Mesendoderm (in vitro differentiated cells): ENCODE results near the gene KLHDC3.
"Not testable (repeated sequence)": the region's sequence is repeated elsewhere in the genome, so short reads cannot be mapped to it uniquely, and the experiment has no call there.

Experiments
- DNase-seq: peaks from one replicate; pipeline ENCODE4 v3.0.0; 2013
- H2AK5ac ChIP-seq: 2 replicates; pipeline ENCODE4 v1.6.1; 2013; ENCODE audit warnings: low read length, inconsistent platforms
- H2BK120ac ChIP-seq: 2 replicates; pipeline ENCODE4 v1.6.1; 2013; ENCODE audit warnings: low read depth, mild to moderate bottlenecking, low read length, moderate library complexity, mixed read lengths
- H2BK15ac ChIP-seq: replicated peaks from 2 replicates; pipeline ENCODE4 v1.6.1; 2013; ENCODE audit warnings: low read depth, mild to moderate bottlenecking, moderate library complexity
- H2BK5ac ChIP-seq: 2 replicates; pipeline ENCODE4 v1.6.1; 2013; ENCODE audit warnings: low read length, inconsistent platforms
- H3K18ac ChIP-seq: 2 replicates; pipeline ENCODE4 v1.6.1; 2013; ENCODE audit warnings: mild to moderate bottlenecking, low read length, mixed read lengths
- H3K23ac ChIP-seq: one replicate; pipeline ENCODE4 v1.6.1; 2013; ENCODE audit warnings: low read length
- H3K27ac ChIP-seq: 2 replicates; pipeline ENCODE4 v1.5.1; 2013; ENCODE audit warnings: low read depth, mild to moderate bottlenecking, inconsistent platforms, low read length, moderate library complexity
- H3K27me3 ChIP-seq: 2 replicates; pipeline ENCODE4 v1.6.1; 2013; ENCODE audit warnings: low read length, control low read depth, mild to moderate bottlenecking, inconsistent platforms; ENCODE audit not compliant: insufficient read depth, poor library complexity
- H3K36me3 ChIP-seq: 2 replicates; pipeline ENCODE4 v1.6.1; 2013; ENCODE audit warnings: low read length, inconsistent platforms; ENCODE audit not compliant: control insufficient read depth, insufficient read depth
- H3K4ac ChIP-seq: one replicate; pipeline ENCODE4 v1.6.1; 2013; ENCODE audit warnings: low read depth, mild to moderate bottlenecking, low read length, moderate library complexity
- H3K4me1 ChIP-seq: 2 replicates; pipeline ENCODE4 v1.6.1; 2013; ENCODE audit warnings: low read depth, low read length, inconsistent platforms; ENCODE audit not compliant: control insufficient read depth
- H3K4me2 ChIP-seq: 2 replicates; pipeline ENCODE4 v1.6.1; 2013; ENCODE audit warnings: low read length
- H3K4me3 ChIP-seq: 2 replicates; pipeline ENCODE4 v1.5.1; 2013; ENCODE audit warnings: mild to moderate bottlenecking, low read length
- H3K56ac ChIP-seq: one replicate; pipeline ENCODE4 v1.6.1; 2013; ENCODE audit warnings: low read length
- H3K79me1 ChIP-seq: 2 replicates; pipeline ENCODE4 v1.6.1; 2013; ENCODE audit warnings: low read length, inconsistent platforms
- H3K79me2 ChIP-seq: 2 replicates; pipeline ENCODE4 v1.6.1; 2013; ENCODE audit warnings: mild to moderate bottlenecking, low read length; ENCODE audit not compliant: control insufficient read depth, insufficient read depth
- H3K9ac ChIP-seq: 2 replicates; pipeline ENCODE4 v1.6.1; 2013; ENCODE audit warnings: low read length, inconsistent platforms
- H4K5ac ChIP-seq: one replicate; pipeline ENCODE4 v1.6.1; 2013; ENCODE audit warnings: low read length
- H4K8ac ChIP-seq: one replicate; pipeline ENCODE4 v1.6.1; 2013; ENCODE audit warnings: low read depth, mild to moderate bottlenecking, control low read depth, low read length, moderate library complexity
- WGBS: extraction: QIAGEN DNeasy Blood & Tissue Kit; methylation state at CpG from one replicate; pipeline ENCODE4 v1.1.7; 2013; ENCODE audit warnings: low lambda C conversion rate, missing lambda C conversion rate; ENCODE audit not compliant: insufficient coverage; ENCODE audit errors: extremely low coverage; 5-methylcytosine and 5-hydroxymethylcytosine counted together

Gene KLHDC3

GRCh38 chr6:43037706-43038105 lies 23.7 kb downstream of the KLHDC3 start:
- no peaks in the 10 kb centered on the region for H3K4me1 ChIP-seq
- peaks cover 11% of the 10 kb centered on the region for H3K36me3 ChIP-seq
- no peak overlapping the region for H3K9ac ChIP-seq
- H3K18ac ChIP-seq = no peak overlapping the region
- no peak overlapping the region for H3K23ac ChIP-seq
- H4K5ac ChIP-seq = no peak overlapping the region
- H3K4ac ChIP-seq = no peak overlapping the region
- DNase-seq = no peak
- H3K27ac ChIP-seq = no peak overlapping the region
- H4K8ac ChIP-seq = no peak overlapping the region
- H3K79me2 ChIP-seq = no peaks in the 10 kb centered on the region
- H3K56ac ChIP-seq = no peak overlapping the region
- H2AK5ac ChIP-seq = no peak overlapping the region
- no CpG with 5 or more reads among the region's 9 CpGs for whole genome bisulfite sequencing
- H3K79me1 ChIP-seq = no peaks in the 10 kb centered on the region
- H3K4me2 ChIP-seq = no peak overlapping the region
- H3K4me3 ChIP-seq = no peak overlapping the region
- no peak overlapping the region for H2BK15ac ChIP-seq
- H2BK120ac ChIP-seq = no peak overlapping the region
- H2BK5ac ChIP-seq = no peak overlapping the region
- H3K27me3 ChIP-seq = no peaks in the 10 kb centered on the region

GRCh38 chr6:43038727-43039126 lies 24.7 kb downstream of the KLHDC3 start:
- H3K79me1 ChIP-seq = no peaks in the 10 kb centered on the region
- no peak overlapping the region for H2BK5ac ChIP-seq
- H3K18ac ChIP-seq = no peak overlapping the region
- no peak overlapping the region for H2BK15ac ChIP-seq
- no peak overlapping the region for H3K27ac ChIP-seq
- DNase-seq = no peak
- no peak overlapping the region for H4K8ac ChIP-seq
- no peak overlapping the region for H3K4me3 ChIP-seq
- no peaks in the 10 kb centered on the region for H3K79me2 ChIP-seq
- H3K36me3 ChIP-seq = peaks cover 7% of the 10 kb centered on the region
- no peaks in the 10 kb centered on the region for H3K27me3 ChIP-seq
- WGBS = no CpG with 5 or more reads among the region's 9 CpGs
- no peak overlapping the region for H3K56ac ChIP-seq
- no peak overlapping the region for H3K23ac ChIP-seq
- H3K9ac ChIP-seq = no peak overlapping the region
- no peak overlapping the region for H2AK5ac ChIP-seq
- H3K4ac ChIP-seq = no peak overlapping the region
- H3K4me1 ChIP-seq = no peaks in the 10 kb centered on the region
- no peak overlapping the region for H4K5ac ChIP-seq
- no peak overlapping the region for H2BK120ac ChIP-seq
- no peak overlapping the region for H3K4me2 ChIP-seq

GRCh38 chr6:43040542-43041257 lies 26.7 kb downstream of the KLHDC3 start:
- no peaks in the 10 kb centered on the region for H3K79me2 ChIP-seq
- DNase-seq = no peak

GRCh38 chr6:43041475-43041874 lies 27.4 kb downstream of the KLHDC3 start:
- not testable (repeated sequence) for H3K4ac ChIP-seq, H3K56ac ChIP-seq, H3K79me2 ChIP-seq, H3K27ac ChIP-seq, H4K5ac ChIP-seq, H3K27me3 ChIP-seq, H2BK120ac ChIP-seq, H3K79me1 ChIP-seq, H3K9ac ChIP-seq, H3K23ac ChIP-seq, DNase-seq, H3K4me1 ChIP-seq, H2BK5ac ChIP-seq, H3K4me2 ChIP-seq, H2BK15ac ChIP-seq, H3K4me3 ChIP-seq, H3K36me3 ChIP-seq, H2AK5ac ChIP-seq, H3K18ac ChIP-seq, H4K8ac ChIP-seq
- no CpG with 5 or more reads among the region's 8 CpGs for WGBS

More at GRCh38 chr6:43040542-43041257, 26.7 kb downstream of the KLHDC3 start:
- Histone ChIP-seq H3K36me3 (peaks cover 7% of the 10 kb centered on the region), H3K4me2 (no peak overlapping the region), H3K9ac (no peak overlapping the region), H3K23ac (no peak overlapping the region), H2AK5ac (no peak overlapping the region), H3K4ac (no peak overlapping the region), H2BK120ac (no peak overlapping the region), H2BK5ac (no peak overlapping the region), H4K8ac (no peak overlapping the region), H3K27ac (no peak overlapping the region), H2BK15ac (no peak overlapping the region), H3K56ac (no peak overlapping the region), H4K5ac (no peak overlapping the region), H3K79me1 (no peaks in the 10 kb centered on the region), H3K27me3 (no peaks in the 10 kb centered on the region), H3K18ac (no peak overlapping the region), H3K4me1 (no peaks in the 10 kb centered on the region), H3K4me3 (no peak overlapping the region)
- WGBS = no CpG with 5 or more reads among the region's 18 CpGs

- H3K4ac ChIP-seq = no peak overlapping the region
- H3K36me3 ChIP-seq = peaks cover 5% of the 10 kb centered on the region
- no peak overlapping the region for H2AK5ac ChIP-seq
- H3K79me1 ChIP-seq = no peaks in the 10 kb centered on the region
- H2BK120ac ChIP-seq = no peak overlapping the region
- no peaks in the 10 kb centered on the region for H3K79me2 ChIP-seq
- no peak overlapping the region for H3K4me2 ChIP-seq
- no peak overlapping the region for H4K8ac ChIP-seq
- no peak overlapping the region for H3K27ac ChIP-seq
- H4K5ac ChIP-seq = no peak overlapping the region
- no peak overlapping the region for H3K56ac ChIP-seq
- H2BK15ac ChIP-seq = no peak overlapping the region
- H3K9ac ChIP-seq = no peak overlapping the region
- H2BK5ac ChIP-seq = no peak overlapping the region
- no peaks in the 10 kb centered on the region for H3K27me3 ChIP-seq
- no peak overlapping the region for H3K23ac ChIP-seq
- no peak for DNase-seq
- no peak overlapping the region for H3K4me3 ChIP-seq
- WGBS = no CpG with 5 or more reads among the region's 9 CpGs
- H3K18ac ChIP-seq = no peak overlapping the region
- H3K4me1 ChIP-seq = no peaks in the 10 kb centered on the region
These were observed 29.3 kb downstream of the KLHDC3 start for GRCh38 chr6:43043310-43043709.

- H3K79me2 ChIP-seq = no peaks in the 10 kb centered on the region
- H3K18ac ChIP-seq = no peak overlapping the region
- no peak overlapping the region for H2BK5ac ChIP-seq
- DNase-seq = no peak
- no peak overlapping the region for H3K23ac ChIP-seq
- H3K36me3 ChIP-seq = peaks cover 3% of the 10 kb centered on the region
- H3K79me1 ChIP-seq = no peaks in the 10 kb centered on the region
- H4K8ac ChIP-seq = no peak overlapping the region
- H3K27me3 ChIP-seq = no peaks in the 10 kb centered on the region
- no peaks in the 10 kb centered on the region for H3K4me1 ChIP-seq
- no peak overlapping the region for H3K56ac ChIP-seq
- no peak overlapping the region for H2BK120ac ChIP-seq
- H3K9ac ChIP-seq = no peak overlapping the region
- no peak overlapping the region for H2BK15ac ChIP-seq
- no peak overlapping the region for H4K5ac ChIP-seq
- no peak overlapping the region for H3K4me2 ChIP-seq
- no peak overlapping the region for H3K27ac ChIP-seq
- WGBS = no CpG with 5 or more reads among the region's 11 CpGs
- H3K4ac ChIP-seq = no peak overlapping the region
- H3K4me3 ChIP-seq = no peak overlapping the region
- no peak overlapping the region for H2AK5ac ChIP-seq
These were observed 31.4 kb downstream of the KLHDC3 start for GRCh38 chr6:43045371-43045930.
